HCT116 (cell line): ENCODE results near the gene TGOLN2.

Experiments
- CEBPB ChIP-seq: IDR thresholded peaks from 2 replicates; pipeline ENCODE4 v1.6.1; 2012; ENCODE audit warnings: low read depth
- EZH2 ChIP-seq: fragments of 200-600 bp; sonication (generic); IDR thresholded peaks from 2 replicates; pipeline ENCODE4 v1.6.1; 2017; ENCODE audit warnings: antibody characterized with exemption, mixed run types
- POLR2A ChIP-seq: IDR thresholded peaks from 2 replicates; pipeline ENCODE4 v1.7.0; 2011; ENCODE audit warnings: borderline replicate concordance; ENCODE audit not compliant: insufficient read depth, insufficient read length; ENCODE audit errors: extremely low read depth
- RAD21 ChIP-seq: IDR thresholded peaks from 2 replicates; pipeline ENCODE4 v1.6.1; 2012; ENCODE audit warnings: low read depth, mild to moderate bottlenecking
- SIN3A ChIP-seq: IDR thresholded peaks from 2 replicates; pipeline ENCODE4 v1.6.1; 2012; ENCODE audit warnings: low read depth
- TF ChIP-seq, protein P1 (sequence below), 3 experiments: fragments of 200-600 bp in 1 of 3; sonication (generic) in 1 of 3; IDR thresholded peaks in 2 of 3; conservative IDR thresholded peaks in 1 of 3; 2 replicates each; pipeline ENCODE4 v1.5.1; 2012 to 2017; ENCODE audit warnings: low read depth in 2 of 3, low read length in 2 of 3, antibody characterized with exemption in 1 of 3, borderline replicate concordance in 1 of 3, control low read depth in 1 of 3, mild to moderate bottlenecking in 1 of 3, mixed read lengths in 1 of 3, mixed run types in 1 of 3, moderate library complexity in 1 of 3; ENCODE audit not compliant: insufficient read depth in 1 of 3
- TF ChIP-seq, protein P2 (sequence below): IDR thresholded peaks from 2 replicates; pipeline ENCODE4 v1.6.1; 2012

DNA sequence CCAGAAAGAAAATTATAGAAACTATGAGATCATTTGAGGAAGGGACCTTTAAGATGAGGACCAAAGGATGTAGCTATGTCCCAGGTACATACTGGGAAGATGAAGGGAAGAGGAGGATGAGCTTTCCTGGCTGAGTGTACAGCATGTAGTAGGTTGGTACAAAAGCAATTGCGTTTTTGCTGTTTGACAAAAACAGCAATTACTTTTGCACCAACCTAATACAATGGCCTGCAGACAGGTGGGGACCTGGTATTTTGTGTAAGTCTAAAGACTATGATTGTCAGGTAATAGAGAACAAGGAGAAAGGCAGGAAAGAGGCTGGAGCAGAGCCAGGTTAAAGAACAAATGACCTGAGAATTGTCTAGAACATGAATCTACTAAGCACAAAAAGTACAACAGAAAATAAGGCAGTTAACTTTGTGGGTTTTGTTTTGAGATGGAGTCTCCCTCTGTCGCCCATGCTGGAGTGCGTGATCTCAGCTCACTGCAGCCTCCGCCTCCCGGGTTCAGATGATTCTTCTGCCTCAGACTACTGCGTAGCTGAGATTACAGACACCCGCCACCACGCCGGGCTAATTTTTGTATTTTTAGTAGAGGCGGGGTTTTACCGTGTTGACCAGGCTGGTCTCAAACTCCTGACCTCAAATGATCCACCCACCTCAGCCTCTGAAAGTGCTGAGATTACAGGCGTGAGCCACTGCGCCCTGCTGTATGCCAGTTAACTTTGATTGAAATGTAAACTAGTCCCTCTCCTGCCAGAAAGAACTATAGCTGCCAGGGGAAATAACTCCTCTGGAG, 3.2 kb upstream of the TGOLN2 start:
- TF ChIP-seq, protein P1, sequence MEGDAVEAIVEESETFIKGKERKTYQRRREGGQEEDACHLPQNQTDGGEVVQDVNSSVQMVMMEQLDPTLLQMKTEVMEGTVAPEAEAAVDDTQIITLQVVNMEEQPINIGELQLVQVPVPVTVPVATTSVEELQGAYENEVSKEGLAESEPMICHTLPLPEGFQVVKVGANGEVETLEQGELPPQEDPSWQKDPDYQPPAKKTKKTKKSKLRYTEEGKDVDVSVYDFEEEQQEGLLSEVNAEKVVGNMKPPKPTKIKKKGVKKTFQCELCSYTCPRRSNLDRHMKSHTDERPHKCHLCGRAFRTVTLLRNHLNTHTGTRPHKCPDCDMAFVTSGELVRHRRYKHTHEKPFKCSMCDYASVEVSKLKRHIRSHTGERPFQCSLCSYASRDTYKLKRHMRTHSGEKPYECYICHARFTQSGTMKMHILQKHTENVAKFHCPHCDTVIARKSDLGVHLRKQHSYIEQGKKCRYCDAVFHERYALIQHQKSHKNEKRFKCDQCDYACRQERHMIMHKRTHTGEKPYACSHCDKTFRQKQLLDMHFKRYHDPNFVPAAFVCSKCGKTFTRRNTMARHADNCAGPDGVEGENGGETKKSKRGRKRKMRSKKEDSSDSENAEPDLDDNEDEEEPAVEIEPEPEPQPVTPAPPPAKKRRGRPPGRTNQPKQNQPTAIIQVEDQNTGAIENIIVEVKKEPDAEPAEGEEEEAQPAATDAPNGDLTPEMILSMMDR (IDR thresholded peaks at IDR 0.05 in 2 of 3, conservative IDR thresholded peaks at IDR 0.05 in 1 of 3; ENCODE audit: borderline replicate concordance in 1 of 3, insufficient read depth in 1 of 3, low read depth in 2 of 3, low read length in 2 of 3): no peak
- TF ChIP-seq, protein P2, sequence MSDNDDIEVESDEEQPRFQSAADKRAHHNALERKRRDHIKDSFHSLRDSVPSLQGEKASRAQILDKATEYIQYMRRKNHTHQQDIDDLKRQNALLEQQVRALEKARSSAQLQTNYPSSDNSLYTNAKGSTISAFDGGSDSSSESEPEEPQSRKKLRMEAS: no peak
- no peak for TF ChIP-seq SIN3A
- TF ChIP-seq EZH2: no peak
- no peak for TF ChIP-seq POLR2A
- no peak for TF ChIP-seq RAD21
- no peak for TF ChIP-seq CEBPB
